Measurements from ENCODE around the gene COMTD1. TPM values are rescaled to one million over a fixed set of nuclear protein-coding genes. Genes with fewer than 3 reads are reported as not detected.
A peak's percentile ranks its signal among the peaks of the same experiment; 100 is the strongest.

The COMTD1 gene
- total and polyA plus RNA-seq, 2 of the 8 experiments (the other 6 are each of a cell fraction or from before 2014, with no cell fraction given): 31.9 to 42.4 TPM

DNA sequence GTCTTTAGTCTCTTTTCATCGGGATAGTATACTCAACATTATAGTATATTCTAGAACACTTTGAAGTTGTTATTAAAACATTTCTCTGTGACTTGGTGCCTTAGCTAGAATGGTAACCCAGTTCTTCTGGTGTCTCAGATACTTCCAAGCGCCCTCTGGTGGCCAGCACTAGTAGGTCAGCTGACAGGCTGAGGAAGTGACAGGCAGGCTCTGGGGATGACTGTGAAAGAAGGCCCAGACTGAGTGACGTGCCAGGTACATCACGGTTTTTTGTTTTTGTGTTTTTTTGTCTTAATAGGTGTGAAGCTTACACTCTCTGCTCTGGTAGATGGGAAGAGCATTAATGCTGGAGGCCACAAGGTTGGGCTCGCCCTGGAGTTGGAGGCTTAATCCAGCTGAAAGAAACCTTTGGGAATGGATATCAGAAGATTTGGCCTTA is 5.1 kb downstream of the COMTD1 start (continued):
- TF ChIP-seq SP4 (IDR thresholded peaks at IDR 0.05; ENCODE audit: low read length) (0 out of 2 replicates have a peak, but pooled peaks have one; percentile 52), KDM1A (IDR thresholded peaks at IDR 0.05; ENCODE audit: borderline replicate concordance, low read length) (no peak), RXRA (IDR thresholded peaks at IDR 0.05; ENCODE audit: insufficient read depth, low read depth, low read length) (no peak)
- TF ChIP-seq, protein P1, sequence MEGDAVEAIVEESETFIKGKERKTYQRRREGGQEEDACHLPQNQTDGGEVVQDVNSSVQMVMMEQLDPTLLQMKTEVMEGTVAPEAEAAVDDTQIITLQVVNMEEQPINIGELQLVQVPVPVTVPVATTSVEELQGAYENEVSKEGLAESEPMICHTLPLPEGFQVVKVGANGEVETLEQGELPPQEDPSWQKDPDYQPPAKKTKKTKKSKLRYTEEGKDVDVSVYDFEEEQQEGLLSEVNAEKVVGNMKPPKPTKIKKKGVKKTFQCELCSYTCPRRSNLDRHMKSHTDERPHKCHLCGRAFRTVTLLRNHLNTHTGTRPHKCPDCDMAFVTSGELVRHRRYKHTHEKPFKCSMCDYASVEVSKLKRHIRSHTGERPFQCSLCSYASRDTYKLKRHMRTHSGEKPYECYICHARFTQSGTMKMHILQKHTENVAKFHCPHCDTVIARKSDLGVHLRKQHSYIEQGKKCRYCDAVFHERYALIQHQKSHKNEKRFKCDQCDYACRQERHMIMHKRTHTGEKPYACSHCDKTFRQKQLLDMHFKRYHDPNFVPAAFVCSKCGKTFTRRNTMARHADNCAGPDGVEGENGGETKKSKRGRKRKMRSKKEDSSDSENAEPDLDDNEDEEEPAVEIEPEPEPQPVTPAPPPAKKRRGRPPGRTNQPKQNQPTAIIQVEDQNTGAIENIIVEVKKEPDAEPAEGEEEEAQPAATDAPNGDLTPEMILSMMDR (IDR thresholded peaks at IDR 0.05; ENCODE audit: control extremely low read depth in 1 of 3, insufficient read depth in 1 of 3, low read depth in 1 of 3, low read length in 3 of 3): peak; percentile 79 to 89 (median 85)
